OCI-LY7 (cell line): ENCODE data around the gene LRP1-AS. TPM values are rescaled to one million over a fixed set of nuclear protein-coding genes. Genes with fewer than 3 reads are reported as not detected.

ENCODE experiments used
- BruUV-seq: library from RNA; stranded (reverse); fragments of 400-500 nt; replicated peaks from 2 replicates; lab custom pipeline; 2021; lab: Mats Ljungman, UMichigan
- CTCF ChIA-PET: fragments of 300-600 bp; sonication (Branson Sonifier 250); formaldehyde crosslinking; loops from one replicate; lab custom pipeline; 2022; ENCODE audit warnings: antibody characterized with exemption; ENCODE audit not compliant: unreplicated experiment; lab: Charles Lee
- POLR2A ChIA-PET: fragments of 300-600 bp; sonication (Branson Sonifier 250); formaldehyde crosslinking; loops from one replicate; lab custom pipeline; 2022; ENCODE audit warnings: antibody characterized with exemption; lab: Charles Lee
- DNase-seq: peaks from one replicate; pipeline ENCODE4 v3.0.0-alpha.2; 2015; ENCODE audit warnings: low spot score
- H2AFZ ChIP-seq: fragments of 200-600 bp; sonication (generic), shearing (Covaris generic); 2 replicates; pipeline ENCODE4 v1.6.1; 2014; ENCODE audit warnings: mild to moderate bottlenecking, antibody characterized with exemption, low read length, moderate library complexity
- H3K27ac ChIP-seq: fragments of 200-600 bp; sonication (generic); 2 replicates; pipeline ENCODE4 v1.5.1; 2014; ENCODE audit warnings: mixed run types, low read depth, mild to moderate bottlenecking, moderate library complexity, low read length, inconsistent platforms; ENCODE audit not compliant: poor library complexity, severe bottlenecking
- H3K36me3 ChIP-seq: fragments of 200-600 bp; sonication (generic); 2 replicates; pipeline ENCODE4 v1.6.1; 2014; ENCODE audit warnings: mild to moderate bottlenecking, antibody characterized with exemption, low read length, moderate library complexity, mixed read lengths; ENCODE audit not compliant: insufficient read depth
- H3K4me1 ChIP-seq: fragments of 200-600 bp; sonication (generic); 2 replicates; pipeline ENCODE4 v1.5.1; 2014; ENCODE audit warnings: mild to moderate bottlenecking, low read length; ENCODE audit not compliant: insufficient read depth, poor library complexity, severe bottlenecking
- H3K4me2 ChIP-seq: fragments of 200-600 bp; sonication (generic); 2 replicates; pipeline ENCODE4 v1.6.1; 2014; ENCODE audit warnings: mild to moderate bottlenecking, low read length
- H3K4me3 ChIP-seq: fragments of 200-600 bp; sonication (generic); 2 replicates; pipeline ENCODE4 v1.5.1; 2014; ENCODE audit warnings: mild to moderate bottlenecking, low read depth, low read length; ENCODE audit not compliant: poor library complexity, severe bottlenecking
- H3K79me2 ChIP-seq: fragments of 200-600 bp; sonication (generic); 2 replicates; pipeline ENCODE4 v1.6.1; 2016; ENCODE audit warnings: low read depth, mild to moderate bottlenecking, low read length, moderate library complexity, mixed read lengths; ENCODE audit not compliant: insufficient read depth
- H3K9me2 ChIP-seq: fragments of 200-600 bp; sonication (generic); 2 replicates; pipeline ENCODE4 v1.6.1; 2016; ENCODE audit warnings: mild to moderate bottlenecking, low read length, mixed read lengths; ENCODE audit not compliant: insufficient read depth
- H3K9me3 ChIP-seq: fragments of 200-600 bp; sonication (generic); 2 replicates; pipeline ENCODE4 v1.6.1; 2014; ENCODE audit warnings: mild to moderate bottlenecking, mixed run types, low read length, mixed read lengths
- H4K20me1 ChIP-seq: fragments of 200-600 bp; sonication (generic); 2 replicates; pipeline ENCODE4 v1.6.1; 2014; ENCODE audit warnings: mild to moderate bottlenecking, antibody characterized with exemption, low read length, moderate library complexity, mixed read lengths; ENCODE audit not compliant: insufficient read depth
- CTCF ChIP-seq: fragments of 200-600 bp; sonication (generic); conservative IDR thresholded peaks from 2 replicates; pipeline ENCODE4 v1.5.1; 2014; ENCODE audit warnings: mild to moderate bottlenecking, antibody characterized with exemption, low read length, moderate library complexity, mixed read lengths
- EZH2phosphoT487 ChIP-seq: fragments of 200-600 bp; sonication (generic); IDR thresholded peaks from 2 replicates; pipeline ENCODE4 v1.6.1; 2018; ENCODE audit warnings: low read depth, borderline replicate concordance, mild to moderate bottlenecking, mixed run types, antibody characterized with exemption, low read length, moderate library complexity, mixed read lengths
- intact Hi-C: fragments of 100-400 bp; cut with micrococcal nuclease; formaldehyde crosslinking; loops from one replicate; pipeline ENCODE4 v1.10.0; 2022; ENCODE audit not compliant: unreplicated experiment
- total RNA-seq, 2 experiments: library from RNA; depleted of rRNA in 1 of 2; stranded (reverse); fragments of >200 nt in 1 of 2; shearing (Covaris generic) in 1 of 2; gene quantifications; 2 replicates each; pipeline ENCODE4 v1.2.3, GENCODE V29; 2014 to 2022

The LRP1-AS gene
- total RNA-seq, 2 experiments from 2014 or later = not detected

DNA sequence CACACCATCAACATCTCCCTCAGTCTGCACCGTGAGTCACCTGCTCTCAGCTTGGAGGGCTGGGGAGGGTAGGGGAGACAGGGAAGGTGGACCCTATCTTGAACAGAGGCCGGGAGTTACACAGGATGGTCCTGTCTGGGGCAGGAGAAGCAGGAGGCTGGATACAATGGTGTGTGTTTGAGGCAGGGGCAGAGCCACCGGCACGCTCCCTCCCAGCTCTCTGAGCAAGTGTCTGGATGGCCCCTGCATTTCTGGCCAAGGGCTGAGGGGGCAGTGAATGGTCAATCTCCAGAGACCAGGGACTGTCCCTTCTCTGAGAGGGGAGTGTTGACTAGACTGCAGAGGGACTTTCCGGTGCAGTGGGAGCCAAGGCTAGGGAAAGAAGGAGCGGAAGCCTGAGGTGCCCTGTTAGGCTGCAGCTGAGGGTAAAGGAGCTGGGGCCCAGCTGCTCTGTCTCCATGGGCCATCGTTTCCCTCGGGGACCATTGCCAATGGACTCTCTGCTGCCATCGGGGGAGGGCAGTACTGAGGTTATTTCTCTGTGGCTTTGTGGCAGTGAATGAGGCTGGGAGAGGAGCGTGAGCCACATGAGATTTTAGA, 1.9 kb downstream of the LRP1-AS start:
- Histone ChIP-seq H3K9me2 (no peaks in the 10 kb centered on the region), H3K4me2 (no peak overlapping the region), H3K27ac (no peak overlapping the region), H4K20me1 (no peaks in the 10 kb centered on the region), H3K4me3 (no peak overlapping the region), H2AFZ (no peak overlapping the region), H3K36me3 (no peaks in the 10 kb centered on the region), H3K9me3 (no peaks in the 10 kb centered on the region), H3K79me2 (no peaks in the 10 kb centered on the region), H3K4me1 (no peaks in the 10 kb centered on the region)
- no peak for TF ChIP-seq EZH2phosphoT487
- BruUV-seq = no TSS peak
- DNase-seq = no peak
- CTCF ChIA-PET = interaction anchor here (0.5 kb wide), 1 partner anchor 33 kb away, joined by 10 read pairs; no protein-coding TSS in a partner anchor
- POLR2A ChIA-PET = no interaction called here
- intact Hi-C loops = no loop called here

GRCh38 chr12:57143454-57143853, 4.0 kb downstream of the LRP1-AS start:
- Histone ChIP-seq H4K20me1 (no peaks in the 10 kb centered on the region), H3K36me3 (no peaks in the 10 kb centered on the region), H3K4me1 (no peaks in the 10 kb centered on the region), H3K79me2 (no peaks in the 10 kb centered on the region), H3K9me3 (no peaks in the 10 kb centered on the region), H3K4me3 (no peak overlapping the region), H3K4me2 (no peak overlapping the region), H3K9me2 (no peaks in the 10 kb centered on the region), H3K27ac (no peak overlapping the region), H2AFZ (no peak overlapping the region)
- no peak for TF ChIP-seq CTCF
- TF ChIP-seq EZH2phosphoT487 = no peak
- intact Hi-C loops = no loop called here
- CTCF ChIA-PET = no interaction called here
- BruUV-seq = no TSS peak
- no peak for DNase-seq
- POLR2A ChIA-PET = interaction anchor here (0.6 kb wide), 1 partner anchor 13 kb away, joined by 3 read pairs; no protein-coding TSS in a partner anchor

DNA sequence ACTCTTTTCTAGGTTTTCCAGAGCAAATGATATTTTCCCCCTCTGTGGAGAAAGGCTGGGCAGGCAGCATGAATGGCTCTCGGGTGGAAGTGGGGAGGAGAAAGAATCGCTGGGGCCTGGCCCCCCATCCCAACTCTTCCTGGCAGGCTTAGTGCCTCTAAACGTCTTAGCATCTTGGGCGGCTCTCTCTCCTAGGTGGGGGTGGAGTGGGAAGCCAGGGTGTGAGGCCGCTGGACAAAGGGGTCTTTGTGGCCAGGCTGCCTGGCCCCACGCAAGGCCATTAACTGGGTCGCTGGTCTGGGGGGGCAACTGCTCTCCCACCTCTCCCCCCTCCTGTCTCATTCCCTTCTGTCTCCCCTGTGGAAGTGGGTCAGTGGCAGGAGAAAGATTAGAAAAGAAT, 4.7 kb downstream of the LRP1-AS start:
- no peaks in the 10 kb centered on the region for H3K4me1 ChIP-seq
- no peaks in the 10 kb centered on the region for H4K20me1 ChIP-seq
- no peak overlapping the region for H2AFZ ChIP-seq
- DNase-seq = no peak
- intact Hi-C loops = no loop called here
- no peaks in the 10 kb centered on the region for H3K36me3 ChIP-seq
- H3K9me2 ChIP-seq = no peaks in the 10 kb centered on the region
- H3K4me3 ChIP-seq = no peak overlapping the region
- POLR2A ChIA-PET = no interaction called here
- no peak overlapping the region for H3K27ac ChIP-seq
- no TSS peak for BruUV-seq
- no peaks in the 10 kb centered on the region for H3K79me2 ChIP-seq
- H3K4me2 ChIP-seq = no peak overlapping the region
- CTCF ChIA-PET = no interaction called here
- H3K9me3 ChIP-seq = no peaks in the 10 kb centered on the region
- no peak for TF ChIP-seq CTCF
- no peak for TF ChIP-seq EZH2phosphoT487
